ENCODE measurements around the gene WWP2. TPM values are rescaled to one million over a fixed set of nuclear protein-coding genes. Genes with fewer than 3 reads are reported as not detected.

Gene WWP2
- total RNA-seq, 1 experiment from 2014 or later, result 40.2 TPM

DNA sequence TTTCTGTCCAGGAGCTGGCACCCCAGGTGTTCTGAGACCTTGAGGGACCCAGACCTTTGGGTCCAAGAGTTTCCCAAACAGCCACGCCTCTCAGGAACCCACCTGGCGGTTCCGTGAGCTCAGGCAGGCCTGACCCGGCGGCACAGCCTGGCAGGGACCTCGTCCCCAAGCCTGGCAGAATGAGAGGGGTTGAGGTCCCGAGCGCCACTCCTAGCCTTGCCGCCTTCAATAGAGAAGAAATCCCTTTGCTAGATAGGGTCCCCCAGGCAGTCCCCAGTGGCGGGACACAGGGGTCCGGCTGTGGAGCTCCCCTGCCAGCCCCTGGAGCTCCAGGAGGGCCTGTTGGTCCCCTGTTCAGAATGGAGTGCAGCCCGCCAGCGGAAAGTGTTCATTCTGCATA, 178.5 kb downstream of the WWP2 start:
- Histone ChIP-seq H3K79me1 (ENCODE audit: insufficient read depth, low read depth, low read length, poor library complexity, severe bottlenecking) (no peaks in the 10 kb centered on the region), H3K79me2 (ENCODE audit: insufficient read depth, low read length) (no peaks in the 10 kb centered on the region), H3K4me1 (ENCODE audit: insufficient read depth, low read length) (no peaks in the 10 kb centered on the region; the same call in 1 of the 2 replicates), H3K14ac (ENCODE audit: insufficient read depth, low read length) (no peak overlapping the region), H4K8ac (replicated peaks; ENCODE audit: insufficient read length, low read depth, low read length) (no peak overlapping the region), H4K20me1 (ENCODE audit: control insufficient read depth, insufficient read depth, insufficient read length) (no peaks in the 10 kb centered on the region), H3K9me3 (ENCODE audit: control insufficient read depth, low read depth, low read length) (no peaks in the 10 kb centered on the region), H2BK20ac (ENCODE audit: low read depth, low read length, poor library complexity, severe bottlenecking) (no peak overlapping the region), H3K18ac (ENCODE audit: insufficient read length, low read depth, low read length) (no peak overlapping the region), H2AFZ (ENCODE audit: low read length) (no peak overlapping the region), H3K4ac (ENCODE audit: low read depth, low read length) (no peak overlapping the region), H3K27me3 (ENCODE audit: insufficient read depth, low read length) (no peaks in the 10 kb centered on the region), H2BK12ac (ENCODE audit: insufficient read length, low read depth, low read length) (no peak overlapping the region), H2BK15ac (ENCODE audit: low read depth, low read length) (no peak overlapping the region), H2AK5ac (ENCODE audit: insufficient read length, low read length) (no peak overlapping the region), H3T11ph (ENCODE audit: low read length) (no peak overlapping the region), H4K5ac (ENCODE audit: insufficient read length, low read depth, low read length) (no peak overlapping the region), H3K23ac (ENCODE audit: insufficient read length, low read depth, low read length) (no peak overlapping the region), H3K27ac (ENCODE audit: insufficient read length, low read depth, low read length) (no peak overlapping the region), H3K23me2 (ENCODE audit: insufficient read length, low read depth, low read length, poor library complexity, severe bottlenecking) (no peaks in the 10 kb centered on the region), H2BK120ac (ENCODE audit: low read depth, low read length, poor library complexity, severe bottlenecking) (no peak overlapping the region), H3K56ac (ENCODE audit: insufficient read length, low read depth, low read length) (no peak overlapping the region), H3K4me2 (ENCODE audit: insufficient read depth, insufficient read length, low read length) (no peak overlapping the region), H4K91ac (ENCODE audit: insufficient read length, low read depth, low read length) (no peak overlapping the region), H3K9ac (ENCODE audit: extremely low read depth, insufficient read length, low read length) (no peak overlapping the region), H2BK5ac (ENCODE audit: insufficient read length, low read length) (no peak overlapping the region)
- Mint-ChIP-seq H3K4me1 (peaks cover 14 to 17% of the 10 kb centered on the region in 2 experiments), H3K4me3 (no peak overlapping the region), H3K27ac (no peak overlapping the region), H3K27me3 (ENCODE audit: low read depth) (no peaks in the 10 kb centered on the region), H3K9me3 (no peaks in the 10 kb centered on the region; a peak in 1 of 5 replicates), H3K36me3 (ENCODE audit: insufficient read depth in 1 of 3, low read depth in 3 of 3) (peaks cover 11 to 31% (median 26%) of the 10 kb centered on the region in 3 experiments; a peak in 6 of 7 replicates)
- TF ChIP-seq, protein P1, sequence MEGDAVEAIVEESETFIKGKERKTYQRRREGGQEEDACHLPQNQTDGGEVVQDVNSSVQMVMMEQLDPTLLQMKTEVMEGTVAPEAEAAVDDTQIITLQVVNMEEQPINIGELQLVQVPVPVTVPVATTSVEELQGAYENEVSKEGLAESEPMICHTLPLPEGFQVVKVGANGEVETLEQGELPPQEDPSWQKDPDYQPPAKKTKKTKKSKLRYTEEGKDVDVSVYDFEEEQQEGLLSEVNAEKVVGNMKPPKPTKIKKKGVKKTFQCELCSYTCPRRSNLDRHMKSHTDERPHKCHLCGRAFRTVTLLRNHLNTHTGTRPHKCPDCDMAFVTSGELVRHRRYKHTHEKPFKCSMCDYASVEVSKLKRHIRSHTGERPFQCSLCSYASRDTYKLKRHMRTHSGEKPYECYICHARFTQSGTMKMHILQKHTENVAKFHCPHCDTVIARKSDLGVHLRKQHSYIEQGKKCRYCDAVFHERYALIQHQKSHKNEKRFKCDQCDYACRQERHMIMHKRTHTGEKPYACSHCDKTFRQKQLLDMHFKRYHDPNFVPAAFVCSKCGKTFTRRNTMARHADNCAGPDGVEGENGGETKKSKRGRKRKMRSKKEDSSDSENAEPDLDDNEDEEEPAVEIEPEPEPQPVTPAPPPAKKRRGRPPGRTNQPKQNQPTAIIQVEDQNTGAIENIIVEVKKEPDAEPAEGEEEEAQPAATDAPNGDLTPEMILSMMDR (conservative IDR thresholded peaks at IDR 0.05), result no peak
- no peak for DNase-seq
- no CpG with 5 or more reads among the region's 13 CpGs for WGBS (ENCODE audit: extremely low coverage, insufficient read length, low lambda C conversion rate)

Data from H9 (cell line).